ENCODE measurements around the gene PLCB4. TPM values are rescaled to one million over a fixed set of nuclear protein-coding genes. Genes with fewer than 3 reads are reported as not detected.

PLCB4 gene
- total RNA-seq, 1 experiment from 2014 or later: 0.91 TPM

- intact Hi-C loops (cut with micrococcal nuclease): no loop called here
- Mint-ChIP-seq H3K36me3 (ENCODE audit: insufficient read depth, unreplicated experiment) (no peaks in the 10 kb centered on the region), H3K27ac (ENCODE audit: low read depth, unreplicated experiment) (no peak overlapping the region), H3K4me3 (ENCODE audit: unreplicated experiment) (no peak overlapping the region), H3K27me3 (ENCODE audit: insufficient read depth, unreplicated experiment) (no peaks in the 10 kb centered on the region), H3K9me3 (ENCODE audit: unreplicated experiment) (peaks cover 7% of the 10 kb centered on the region), H3K4me1 (ENCODE audit: insufficient read depth, unreplicated experiment) (no peaks in the 10 kb centered on the region)
- ChIA-PET CTCF (interaction anchor here (0.6 to 1.4 kb wide), 3 partner anchors 19 to 346 kb away, joined by 3 read pairs; no protein-coding TSS in a partner anchor), POLR2A (interaction anchor here (0.7 to 1.6 kb wide), 2 partner anchors 21 to 65 kb away, joined by 3 to 4 read pairs; no protein-coding TSS in a partner anchor)
- no peak for DNase-seq (ENCODE audit: unreplicated experiment)
- TF ChIP-seq, protein P1, sequence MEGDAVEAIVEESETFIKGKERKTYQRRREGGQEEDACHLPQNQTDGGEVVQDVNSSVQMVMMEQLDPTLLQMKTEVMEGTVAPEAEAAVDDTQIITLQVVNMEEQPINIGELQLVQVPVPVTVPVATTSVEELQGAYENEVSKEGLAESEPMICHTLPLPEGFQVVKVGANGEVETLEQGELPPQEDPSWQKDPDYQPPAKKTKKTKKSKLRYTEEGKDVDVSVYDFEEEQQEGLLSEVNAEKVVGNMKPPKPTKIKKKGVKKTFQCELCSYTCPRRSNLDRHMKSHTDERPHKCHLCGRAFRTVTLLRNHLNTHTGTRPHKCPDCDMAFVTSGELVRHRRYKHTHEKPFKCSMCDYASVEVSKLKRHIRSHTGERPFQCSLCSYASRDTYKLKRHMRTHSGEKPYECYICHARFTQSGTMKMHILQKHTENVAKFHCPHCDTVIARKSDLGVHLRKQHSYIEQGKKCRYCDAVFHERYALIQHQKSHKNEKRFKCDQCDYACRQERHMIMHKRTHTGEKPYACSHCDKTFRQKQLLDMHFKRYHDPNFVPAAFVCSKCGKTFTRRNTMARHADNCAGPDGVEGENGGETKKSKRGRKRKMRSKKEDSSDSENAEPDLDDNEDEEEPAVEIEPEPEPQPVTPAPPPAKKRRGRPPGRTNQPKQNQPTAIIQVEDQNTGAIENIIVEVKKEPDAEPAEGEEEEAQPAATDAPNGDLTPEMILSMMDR (IDR thresholded peaks at IDR 0.05; ENCODE audit: unreplicated experiment): no peak
- no TSS peak for BruUV-seq (replicated peaks)
These were observed 67.2 kb downstream of the PLCB4 start for GRCh38 chr20:9136114-9136513.

DNA sequence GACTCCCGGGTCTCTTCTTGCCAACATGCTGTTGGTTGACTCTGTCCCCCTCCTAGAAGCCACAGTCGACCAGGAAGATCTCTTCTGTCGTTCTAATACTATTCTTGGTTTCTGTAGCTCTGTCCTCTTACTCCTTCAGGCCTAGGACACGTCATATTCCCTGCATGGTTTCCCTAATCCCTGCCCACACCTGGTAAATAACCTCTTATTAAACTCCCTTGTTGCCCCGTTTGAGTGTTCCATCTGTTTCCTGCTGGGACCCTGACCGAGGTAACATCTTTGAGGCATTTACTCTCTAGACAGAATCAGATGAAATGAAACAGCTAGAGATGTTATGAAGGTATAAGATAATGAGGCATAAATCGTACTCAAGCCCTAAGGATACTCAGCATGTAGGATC is 68.1 kb downstream of the PLCB4 start:
- H3K9me3 Mint-ChIP-seq (ENCODE audit: unreplicated experiment): peaks cover 7% of the 10 kb centered on the region
- no peak overlapping the region for H3K4me3 Mint-ChIP-seq (ENCODE audit: unreplicated experiment)
- no peaks in the 10 kb centered on the region for H3K36me3 Mint-ChIP-seq (ENCODE audit: insufficient read depth, unreplicated experiment)
- H3K27me3 Mint-ChIP-seq (ENCODE audit: insufficient read depth, unreplicated experiment): no peaks in the 10 kb centered on the region
- POLR2A ChIA-PET: interaction anchor here (1.6 kb wide), 1 partner anchor 20 kb away, joined by 3 read pairs; no protein-coding TSS in a partner anchor
- CTCF ChIA-PET: interaction anchor here (0.6 to 0.8 kb wide), 2 partner anchors 23 to 1156 kb away, joined by 3 to 4 read pairs; no protein-coding TSS in a partner anchor
- no peak for DNase-seq (ENCODE audit: unreplicated experiment)
- TF ChIP-seq, protein P1 (IDR thresholded peaks at IDR 0.05; ENCODE audit: unreplicated experiment): no peak
- no peak overlapping the region for H3K27ac Mint-ChIP-seq (ENCODE audit: low read depth, unreplicated experiment)
- BruUV-seq (replicated peaks): no TSS peak
- H3K4me1 Mint-ChIP-seq (ENCODE audit: insufficient read depth, unreplicated experiment): no peaks in the 10 kb centered on the region
- intact Hi-C loops (cut with micrococcal nuclease): no loop called here

GRCh38 chr20:9139106-9139833 is 70.4 kb downstream of the PLCB4 start:
- no peak for DNase-seq (ENCODE audit: unreplicated experiment)
- no peaks in the 10 kb centered on the region for H3K4me1 Mint-ChIP-seq (ENCODE audit: insufficient read depth, unreplicated experiment)
- no peak overlapping the region for H3K27ac Mint-ChIP-seq (ENCODE audit: low read depth, unreplicated experiment)
- H3K9me3 Mint-ChIP-seq (ENCODE audit: unreplicated experiment): peaks cover 15% of the 10 kb centered on the region
- no TSS peak for BruUV-seq (replicated peaks)
- H3K27me3 Mint-ChIP-seq (ENCODE audit: insufficient read depth, unreplicated experiment): no peaks in the 10 kb centered on the region
- TF ChIP-seq, protein P1 (IDR thresholded peaks at IDR 0.05; ENCODE audit: unreplicated experiment): no peak
- ChIA-PET POLR2A (no interaction called here), CTCF (interaction anchor here (0.7 to 1.5 kb wide), 6 partner anchors 9 to 434 kb away, joined by 3 to 7 read pairs (median 4); no protein-coding TSS in a partner anchor)
- peaks cover 3% of the 10 kb centered on the region for H3K36me3 Mint-ChIP-seq (ENCODE audit: insufficient read depth, unreplicated experiment)
- intact Hi-C loops (cut with micrococcal nuclease): no loop called here
- no peak overlapping the region for H3K4me3 Mint-ChIP-seq (ENCODE audit: unreplicated experiment)

GRCh38 chr20:9140162-9140760 is 71.4 kb downstream of the PLCB4 start:
- DNase-seq (ENCODE audit: unreplicated experiment): no peak
- TF ChIP-seq, protein P1 (IDR thresholded peaks at IDR 0.05; ENCODE audit: unreplicated experiment): no peak
- Mint-ChIP-seq H3K9me3 (ENCODE audit: unreplicated experiment) (peaks cover 15% of the 10 kb centered on the region), H3K36me3 (ENCODE audit: insufficient read depth, unreplicated experiment) (peaks cover 4% of the 10 kb centered on the region), H3K4me3 (ENCODE audit: unreplicated experiment) (no peak overlapping the region), H3K27me3 (ENCODE audit: insufficient read depth, unreplicated experiment) (no peaks in the 10 kb centered on the region), H3K4me1 (ENCODE audit: insufficient read depth, unreplicated experiment) (no peaks in the 10 kb centered on the region), H3K27ac (ENCODE audit: low read depth, unreplicated experiment) (no peak overlapping the region)
- no TSS peak for BruUV-seq (replicated peaks)
- CTCF ChIA-PET: no interaction called here
- POLR2A ChIA-PET: interaction anchor here (0.7 kb wide), 1 partner anchor 348 kb away, joined by 3 read pairs; no protein-coding TSS in a partner anchor
- intact Hi-C loops (cut with micrococcal nuclease): no loop called here

All from MCF 10A (cell line).